AG09319 (cell line): ENCODE data around the gene MICAL3.

Source experiments
- DNase-seq: peaks from one replicate; pipeline ENCODE4 v3.0.0-alpha.2; 2010; ENCODE audit warnings: low read depth; ENCODE audit errors: extremely low read depth
- TF ChIP-seq, protein P1 (sequence below): IDR thresholded peaks from 2 replicates; pipeline ENCODE4 v1.5.1; 2011; ENCODE audit warnings: low read depth, mild to moderate bottlenecking, inconsistent platforms, low read length, moderate library complexity

The MICAL3 gene

DNA sequence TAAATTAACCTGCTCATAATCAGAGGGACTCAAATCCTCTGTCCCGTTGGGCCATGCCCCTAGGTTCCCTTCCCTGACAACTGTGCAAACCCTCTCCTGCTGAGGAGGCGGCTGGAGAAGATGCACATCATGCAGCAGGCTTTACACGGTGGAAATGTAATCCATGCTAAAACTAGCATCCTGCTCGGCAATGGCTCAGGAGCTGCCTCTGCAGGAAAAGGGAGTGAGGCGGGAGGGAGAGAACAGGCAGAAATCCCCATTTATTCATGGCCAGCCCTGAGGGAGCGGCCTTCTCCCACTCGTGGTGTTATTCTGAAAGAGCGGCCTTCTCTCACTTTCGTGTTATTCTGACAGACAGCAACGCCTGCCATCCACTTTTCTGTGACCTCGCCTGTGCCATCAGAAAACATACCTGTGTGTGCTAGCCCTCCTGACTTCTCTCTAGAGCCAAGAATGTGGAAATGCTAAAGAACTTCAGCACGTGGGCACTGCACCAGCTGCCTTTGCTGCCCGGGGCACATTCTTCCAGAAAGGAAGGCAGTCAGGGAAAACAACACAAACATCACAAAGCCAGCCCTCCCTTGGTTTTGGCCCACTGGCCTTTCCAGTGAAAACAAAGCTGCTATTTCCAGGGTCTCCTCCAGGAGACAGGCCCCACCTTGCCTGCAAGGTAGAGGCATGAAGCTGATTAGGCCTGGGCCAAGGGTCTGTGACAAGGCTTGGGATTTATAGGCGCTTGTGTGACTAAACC lies 187.2 kb downstream of the MICAL3 start:
- TF ChIP-seq, protein P1, sequence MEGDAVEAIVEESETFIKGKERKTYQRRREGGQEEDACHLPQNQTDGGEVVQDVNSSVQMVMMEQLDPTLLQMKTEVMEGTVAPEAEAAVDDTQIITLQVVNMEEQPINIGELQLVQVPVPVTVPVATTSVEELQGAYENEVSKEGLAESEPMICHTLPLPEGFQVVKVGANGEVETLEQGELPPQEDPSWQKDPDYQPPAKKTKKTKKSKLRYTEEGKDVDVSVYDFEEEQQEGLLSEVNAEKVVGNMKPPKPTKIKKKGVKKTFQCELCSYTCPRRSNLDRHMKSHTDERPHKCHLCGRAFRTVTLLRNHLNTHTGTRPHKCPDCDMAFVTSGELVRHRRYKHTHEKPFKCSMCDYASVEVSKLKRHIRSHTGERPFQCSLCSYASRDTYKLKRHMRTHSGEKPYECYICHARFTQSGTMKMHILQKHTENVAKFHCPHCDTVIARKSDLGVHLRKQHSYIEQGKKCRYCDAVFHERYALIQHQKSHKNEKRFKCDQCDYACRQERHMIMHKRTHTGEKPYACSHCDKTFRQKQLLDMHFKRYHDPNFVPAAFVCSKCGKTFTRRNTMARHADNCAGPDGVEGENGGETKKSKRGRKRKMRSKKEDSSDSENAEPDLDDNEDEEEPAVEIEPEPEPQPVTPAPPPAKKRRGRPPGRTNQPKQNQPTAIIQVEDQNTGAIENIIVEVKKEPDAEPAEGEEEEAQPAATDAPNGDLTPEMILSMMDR = no peak
- no peak for DNase-seq

DNA sequence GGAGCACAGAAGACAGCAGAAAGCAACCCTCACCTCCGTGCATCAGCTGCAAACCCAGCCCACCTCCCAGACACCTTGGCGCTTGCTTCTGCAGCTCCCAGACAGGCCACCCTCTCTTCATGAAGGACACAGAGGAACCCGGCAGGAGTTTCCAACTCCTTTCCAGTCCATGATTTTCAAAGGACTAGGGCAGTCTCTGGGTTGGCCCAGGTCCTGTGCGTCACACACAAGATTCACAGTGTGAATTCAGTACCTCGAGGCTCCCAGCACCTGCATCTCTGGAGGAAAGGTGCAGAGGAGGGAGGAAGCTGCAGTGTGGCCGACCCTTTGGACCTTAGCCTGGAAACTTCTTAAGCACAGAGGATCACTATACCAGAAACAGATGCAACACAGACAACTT lies 189.1 kb downstream of the MICAL3 start:
- TF ChIP-seq, protein P1 = no peak

DNA sequence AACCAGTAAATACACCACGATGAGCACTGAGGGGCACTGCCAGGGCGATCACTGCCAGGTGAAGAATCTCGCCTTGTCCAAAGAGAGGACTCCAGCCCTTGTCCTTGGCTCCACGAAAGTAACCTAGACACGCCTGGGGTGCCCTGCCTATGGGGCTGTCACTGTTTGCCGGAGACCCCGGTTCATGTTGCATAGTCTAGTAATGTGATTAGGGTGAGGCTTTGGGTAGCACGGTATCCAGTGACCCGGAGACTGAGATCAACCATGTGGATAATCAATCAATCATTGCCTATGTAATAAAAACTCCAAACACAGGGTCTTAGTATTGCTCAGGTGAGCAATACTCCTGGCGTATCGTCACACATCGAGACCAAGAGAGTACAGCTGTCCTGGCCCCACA lies 190.9 kb downstream of the MICAL3 start:
- no peak for DNase-seq
- TF ChIP-seq, protein P1 = no peak

More for the DNA sequence above, 189.1 kb downstream of the MICAL3 start:
- no peak for DNase-seq

DNA sequence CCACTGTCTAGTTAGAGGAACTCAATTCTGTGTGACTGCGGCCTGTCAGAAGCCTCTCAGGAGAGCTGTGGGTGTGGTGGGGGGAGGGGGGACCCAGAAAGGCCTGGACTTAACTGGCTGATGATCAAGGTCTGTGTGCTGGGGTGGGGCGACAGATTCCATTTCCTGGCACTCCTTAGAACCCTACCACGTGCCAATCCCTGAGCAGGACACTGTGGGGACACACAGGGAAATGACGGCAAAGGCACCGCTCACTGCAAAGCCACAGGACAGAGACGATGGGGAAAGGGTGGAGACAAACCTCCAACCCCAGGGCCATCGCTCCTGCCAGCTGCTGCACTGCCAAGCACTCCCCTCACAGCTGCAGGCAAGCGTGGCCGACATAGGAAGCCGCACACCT lies 191.7 kb downstream of the MICAL3 start:
- TF ChIP-seq, protein P1 = no peak
- DNase-seq = no peak

DNA sequence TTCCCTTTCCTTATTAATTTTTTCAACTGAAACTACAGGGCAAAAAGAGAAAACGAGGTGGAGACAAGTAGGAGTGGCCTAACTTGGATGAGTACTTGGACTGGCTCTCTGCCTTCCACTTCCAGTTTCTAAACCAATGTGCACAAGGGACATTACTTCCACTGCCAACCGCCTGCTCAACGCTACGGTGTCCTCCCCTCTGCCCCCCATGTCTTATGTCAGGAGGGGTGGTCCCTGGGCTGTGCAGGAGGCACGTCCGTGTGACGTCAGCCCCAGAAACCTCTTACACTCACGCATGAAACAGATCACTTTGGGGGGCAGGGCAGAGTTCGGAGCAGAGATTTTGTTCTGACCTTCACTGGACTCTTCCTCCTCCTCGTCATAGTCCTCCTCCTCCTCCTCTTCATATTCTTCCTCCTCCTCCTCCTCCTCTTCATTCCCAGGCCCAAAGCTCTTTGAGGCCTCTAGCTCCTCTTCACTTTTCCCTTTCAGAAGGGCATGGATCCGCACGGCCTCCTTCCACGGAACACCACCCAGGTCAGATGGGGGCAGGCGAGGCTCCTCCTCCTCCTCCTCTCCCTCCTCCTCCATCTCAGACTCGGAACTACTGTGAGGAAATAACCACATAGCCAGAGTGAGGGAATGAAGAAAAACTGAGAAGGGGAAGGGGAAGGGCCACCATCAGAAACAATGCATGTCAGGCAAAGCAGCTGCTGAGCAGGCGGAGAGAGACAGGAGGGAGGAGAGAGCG lies 192.7 kb downstream of the MICAL3 start:
- TF ChIP-seq, protein P1 = no peak
- DNase-seq = no peak

DNA sequence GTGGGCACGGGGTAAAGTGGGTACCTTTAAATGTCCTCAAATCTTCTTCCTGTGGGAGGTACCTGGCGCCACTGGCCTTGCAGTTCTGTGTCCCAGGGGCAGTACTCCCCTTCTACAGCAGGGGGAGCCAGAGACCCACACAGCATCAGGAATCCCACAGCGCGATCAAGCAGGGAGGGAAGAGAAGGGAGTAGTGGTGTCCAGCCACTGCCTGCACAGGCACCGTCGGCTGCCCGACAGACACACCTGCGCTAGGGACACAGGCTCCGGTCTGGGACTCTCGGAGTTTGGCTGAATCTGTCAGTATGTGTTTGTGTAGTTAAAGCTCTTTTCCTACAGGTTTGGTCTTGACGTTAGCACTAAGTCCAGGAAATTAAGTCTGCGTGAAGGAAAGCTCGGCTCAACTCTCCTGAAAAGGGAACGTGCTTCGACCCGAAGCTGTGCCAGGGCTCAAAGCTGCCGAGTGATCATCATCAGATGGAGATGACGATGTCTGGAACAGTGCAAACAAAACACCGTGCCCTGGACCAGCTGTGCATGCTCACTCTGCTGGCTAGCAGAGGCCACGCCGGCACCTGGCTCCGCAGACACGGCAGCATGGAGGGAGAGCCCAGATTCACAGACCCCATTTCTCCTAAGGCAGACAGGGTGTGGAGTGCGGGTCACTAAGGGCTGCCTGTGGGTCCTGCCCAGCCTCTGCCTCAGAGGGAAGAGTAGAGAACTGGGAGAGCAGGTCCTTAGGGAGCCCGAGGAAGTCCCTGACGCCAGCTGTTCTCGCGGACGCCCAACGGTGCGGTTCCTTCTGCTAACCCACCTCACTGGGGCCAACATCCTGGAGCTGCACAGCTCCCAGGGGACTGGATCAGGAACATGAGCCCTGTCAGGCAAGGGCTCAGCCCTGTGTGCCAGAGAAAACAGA lies 194.1 kb downstream of the MICAL3 start:
- peak; percentile 47 for DNase-seq
- TF ChIP-seq, protein P1 = peak; percentile 100

DNA sequence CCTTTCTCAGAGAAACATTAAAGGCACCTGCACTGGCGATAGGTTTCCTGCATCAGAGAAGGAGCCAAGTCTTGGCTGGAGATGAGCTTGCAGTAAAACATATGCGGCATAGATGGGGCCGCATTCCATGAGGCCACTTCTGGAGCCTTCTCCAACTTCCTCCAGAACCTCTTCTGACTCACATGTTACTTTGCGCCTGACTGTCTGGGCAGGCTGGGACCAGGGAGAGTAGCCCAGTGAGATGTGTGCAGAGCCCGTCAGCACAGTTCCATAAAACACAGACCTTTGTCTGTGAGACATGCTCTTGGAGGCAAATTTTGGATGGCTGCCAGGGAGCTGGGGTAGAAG lies 194.7 kb downstream of the MICAL3 start:
- DNase-seq = no peak
- TF ChIP-seq, protein P1 = no peak
